NOMO-1 (cell line): ENCODE measurements around the gene PRADC1.
"Not testable (repeated sequence)": the region's sequence is repeated elsewhere in the genome, so short reads cannot be mapped to it uniquely, and the experiment has no call there.

Source experiments
- DNase-seq, 2 experiments: peaks; one replicate each; lab custom pipeline; 2025; ENCODE audit not compliant: unreplicated experiment in 2 of 2; lab: John Stamatoyannopoulos, UW

PRADC1 gene

DNA sequence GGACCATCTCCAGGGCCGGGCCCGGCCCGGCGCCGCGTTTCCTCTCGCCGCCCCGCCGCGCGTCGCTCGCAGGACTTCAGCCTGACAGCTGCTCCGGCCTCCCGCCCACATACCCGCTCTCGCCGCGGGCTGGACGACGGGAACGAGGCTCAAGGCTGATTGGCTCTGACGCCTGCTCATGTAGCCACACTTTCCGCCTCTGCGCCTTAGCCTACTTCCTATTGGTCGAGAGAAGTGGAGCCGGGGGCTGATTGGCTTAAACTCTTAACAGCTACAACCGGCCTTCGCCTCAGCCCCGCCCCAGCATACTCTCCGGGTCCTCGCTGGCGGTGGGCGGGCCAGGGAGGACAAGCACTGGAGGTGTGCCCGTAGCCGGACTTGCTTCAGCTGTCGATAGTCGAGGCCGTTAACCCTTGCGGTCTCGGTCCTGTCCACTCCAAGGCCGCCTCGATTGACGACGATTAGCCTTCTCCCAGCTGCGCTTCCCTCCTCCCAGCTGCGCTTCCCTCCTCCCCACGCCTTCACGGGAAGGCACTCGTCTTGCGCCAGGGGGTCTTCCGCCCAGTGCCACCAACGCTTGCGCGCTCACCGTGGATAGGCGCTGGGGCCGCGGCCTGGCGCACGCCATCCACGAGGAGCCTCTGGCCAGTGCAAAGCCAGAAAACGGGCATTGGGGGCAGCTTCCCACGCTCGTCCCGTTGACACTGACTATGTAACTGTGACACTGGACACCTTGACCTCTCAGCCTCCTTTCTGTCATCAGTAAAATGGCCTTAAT is at the start of gene PRADC1:
Gene PRADC1 (minus strand): TSS at position 86 of the 778 bp plus-strand sequence. CDS start 79 bp downstream, at position 7.
- peak; percentile 99 to 100 for DNase-seq

DNA sequence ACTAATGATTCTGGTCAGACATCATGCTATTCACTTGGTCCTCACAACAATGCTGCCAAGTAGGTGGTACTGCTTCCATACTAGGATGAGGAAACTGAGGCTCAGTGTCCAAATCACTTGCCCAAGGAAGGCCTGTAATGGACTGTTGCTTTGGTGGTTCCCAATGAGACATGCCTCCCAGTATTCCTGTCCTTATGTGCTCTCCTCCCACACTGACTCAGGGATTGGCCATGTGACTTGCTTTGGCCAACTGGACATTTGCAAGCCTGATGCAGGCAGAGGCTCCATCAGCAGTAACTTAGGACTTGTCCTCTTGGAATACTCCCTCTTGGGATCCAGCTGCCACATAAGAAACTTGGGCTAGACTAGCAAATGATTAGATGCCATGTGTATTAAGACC is 48.2 kb upstream of the PRADC1 start:
- no peak for DNase-seq

DNA sequence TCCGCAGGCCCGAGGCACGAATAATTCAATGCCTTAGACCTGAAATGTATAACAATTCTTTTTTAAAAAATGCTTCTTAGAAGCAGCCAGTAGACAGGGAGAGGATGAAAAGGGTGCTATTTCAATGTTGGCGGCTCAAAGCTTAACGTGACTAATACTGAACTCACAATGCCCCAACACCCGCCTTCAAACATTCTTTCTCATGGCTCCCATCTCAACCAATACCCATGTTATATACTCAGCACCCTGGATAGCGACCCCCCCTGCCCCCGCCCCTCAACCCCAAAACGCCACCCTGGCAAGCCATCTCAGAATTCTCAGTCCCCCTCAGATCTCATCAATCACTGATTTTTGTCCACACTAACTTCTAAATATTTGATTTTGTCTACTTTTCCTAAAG is 46.8 kb upstream of the PRADC1 start:
- DNase-seq, result no peak

DNA sequence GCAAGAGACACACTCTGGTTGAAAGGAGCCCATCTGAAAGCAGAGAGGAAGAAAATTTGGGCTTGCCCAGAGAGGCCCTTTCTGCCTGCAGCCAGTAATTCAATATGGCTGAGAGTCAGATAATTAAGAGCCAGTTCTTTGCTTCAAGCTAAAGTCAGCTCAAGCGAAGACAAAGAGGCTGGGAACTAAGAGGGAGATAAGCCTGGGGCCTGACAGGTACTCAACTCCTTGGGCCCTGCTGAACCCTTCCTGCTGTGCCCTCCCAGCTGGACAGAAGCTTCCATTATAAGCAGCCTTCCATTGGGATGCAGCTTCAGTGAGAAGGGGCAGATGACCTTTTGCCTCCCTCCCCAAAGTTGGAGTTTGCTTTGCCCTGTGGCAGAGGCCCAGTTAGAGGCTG is 39.2 kb upstream of the PRADC1 start:
- no peak for DNase-seq

DNA sequence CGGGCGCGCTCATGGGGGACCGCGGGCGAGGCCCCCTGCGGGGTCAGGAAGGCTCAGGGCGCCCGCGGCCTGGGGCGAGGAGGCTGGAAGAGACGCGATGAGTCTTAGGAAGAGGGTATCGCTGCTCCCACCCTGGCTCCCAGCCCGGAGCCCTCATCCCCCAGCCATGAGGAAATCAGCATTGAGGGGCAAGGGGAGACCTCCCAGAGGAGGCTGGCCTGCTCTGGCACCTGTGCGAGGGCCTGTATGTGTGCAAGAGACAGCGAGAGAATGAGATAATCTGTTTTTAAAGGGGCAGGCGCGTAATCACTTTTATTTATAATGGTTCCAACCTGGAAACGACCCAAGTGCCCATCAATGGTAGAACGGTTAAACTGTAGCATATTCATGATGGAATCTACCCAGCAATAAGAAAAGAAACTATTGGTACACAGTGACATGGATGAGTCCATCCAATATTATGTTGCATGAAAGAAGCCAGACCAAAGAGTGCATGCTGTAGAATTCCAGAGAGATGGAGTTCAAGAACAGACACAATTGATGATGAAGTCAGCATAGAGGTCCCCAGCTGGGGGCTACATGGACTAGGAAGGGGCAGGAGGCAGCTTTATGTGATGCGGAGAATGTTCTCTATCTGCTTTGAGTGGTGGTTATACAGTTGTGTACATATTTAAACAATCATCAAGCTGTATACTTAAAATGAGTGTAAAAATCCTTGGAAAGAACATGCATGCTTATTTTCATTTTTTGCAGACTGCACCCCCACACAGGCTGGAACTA is 36.8 kb upstream of the PRADC1 start:
- DNase-seq, result no peak

DNA sequence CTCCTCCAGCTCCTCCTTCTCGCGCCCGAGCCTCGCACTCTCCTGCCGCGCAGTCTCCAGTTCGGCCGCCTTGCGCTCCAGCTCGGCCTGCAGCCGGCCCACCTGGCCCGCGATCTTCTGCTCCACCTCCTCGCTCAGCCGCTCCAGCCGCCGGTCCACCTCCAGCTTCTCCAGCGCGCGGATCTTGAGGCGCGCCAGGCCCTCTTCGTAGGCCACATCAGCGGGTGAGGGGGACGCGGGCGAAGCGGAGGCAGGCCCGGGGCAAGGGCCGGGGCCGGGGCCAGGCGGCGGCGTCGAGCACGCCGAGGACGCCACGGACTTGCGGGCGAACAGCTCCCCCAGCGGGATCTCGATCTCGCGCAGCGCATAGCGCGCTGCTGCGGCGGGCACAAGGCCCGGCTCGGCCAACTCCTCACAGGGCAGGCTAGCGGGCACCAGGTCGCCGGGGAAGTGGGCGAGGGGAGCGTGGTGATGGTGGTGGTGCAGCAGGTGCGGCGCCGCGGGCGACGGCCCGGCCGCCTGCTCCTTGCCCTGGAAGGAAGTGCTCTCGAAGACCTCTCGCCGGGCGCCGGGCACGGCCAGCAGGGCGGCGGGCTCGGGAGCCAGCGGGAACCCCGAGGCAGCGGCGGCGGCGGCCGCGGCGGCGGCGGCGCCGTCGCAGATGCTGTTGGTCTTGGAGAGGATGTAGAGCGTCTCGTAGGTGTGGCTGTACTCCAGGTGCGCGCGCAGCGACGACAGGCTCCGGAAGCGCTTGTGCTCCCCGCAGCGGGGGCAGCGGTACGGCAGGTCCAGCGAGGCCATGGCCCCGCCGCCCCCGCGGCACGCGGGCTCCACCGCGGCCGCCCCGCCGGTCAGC is 36.0 kb upstream of the PRADC1 start:
- DNase-seq, result no peak

DNA sequence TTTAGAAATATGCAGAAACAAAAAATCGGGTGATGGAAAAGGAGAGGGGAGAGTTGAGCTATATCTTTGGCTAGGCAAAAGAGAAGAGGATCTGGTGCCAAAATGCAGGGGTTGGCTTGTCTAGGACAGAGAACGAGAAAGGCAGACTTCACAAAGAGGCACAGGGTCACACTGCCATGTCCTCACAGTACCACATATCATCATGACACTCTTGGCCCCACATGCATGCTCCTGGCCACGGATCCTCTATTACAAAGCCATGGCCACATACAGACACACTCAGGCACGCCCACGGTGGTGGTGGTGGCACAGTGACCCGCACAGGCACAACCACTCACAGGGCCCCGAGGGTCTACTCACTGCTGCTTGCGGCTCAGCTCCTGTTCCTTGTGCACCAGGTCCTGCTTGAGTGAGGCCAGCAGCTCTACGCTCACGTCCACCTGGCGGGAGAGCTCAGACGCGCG is 35.4 kb upstream of the PRADC1 start:
- DNase-seq, result no peak

DNA sequence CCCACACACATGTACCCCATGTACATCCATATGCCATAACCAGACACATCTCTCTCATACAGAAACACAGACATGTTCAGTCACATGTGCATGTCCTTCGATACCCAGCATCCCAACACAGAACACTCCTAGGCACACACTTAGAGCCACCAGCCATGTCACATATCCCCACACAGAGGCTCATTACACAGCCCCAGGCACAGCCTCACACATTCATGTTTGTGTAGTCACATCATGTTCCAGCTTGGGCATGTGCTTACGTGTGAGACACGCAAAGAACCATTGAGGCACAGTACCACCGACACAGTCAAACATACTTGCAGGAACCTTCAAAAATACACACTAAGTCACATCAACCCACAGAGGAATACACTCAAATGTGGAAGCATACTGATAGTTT is 34.0 kb upstream of the PRADC1 start:
- no peak for DNase-seq

DNA sequence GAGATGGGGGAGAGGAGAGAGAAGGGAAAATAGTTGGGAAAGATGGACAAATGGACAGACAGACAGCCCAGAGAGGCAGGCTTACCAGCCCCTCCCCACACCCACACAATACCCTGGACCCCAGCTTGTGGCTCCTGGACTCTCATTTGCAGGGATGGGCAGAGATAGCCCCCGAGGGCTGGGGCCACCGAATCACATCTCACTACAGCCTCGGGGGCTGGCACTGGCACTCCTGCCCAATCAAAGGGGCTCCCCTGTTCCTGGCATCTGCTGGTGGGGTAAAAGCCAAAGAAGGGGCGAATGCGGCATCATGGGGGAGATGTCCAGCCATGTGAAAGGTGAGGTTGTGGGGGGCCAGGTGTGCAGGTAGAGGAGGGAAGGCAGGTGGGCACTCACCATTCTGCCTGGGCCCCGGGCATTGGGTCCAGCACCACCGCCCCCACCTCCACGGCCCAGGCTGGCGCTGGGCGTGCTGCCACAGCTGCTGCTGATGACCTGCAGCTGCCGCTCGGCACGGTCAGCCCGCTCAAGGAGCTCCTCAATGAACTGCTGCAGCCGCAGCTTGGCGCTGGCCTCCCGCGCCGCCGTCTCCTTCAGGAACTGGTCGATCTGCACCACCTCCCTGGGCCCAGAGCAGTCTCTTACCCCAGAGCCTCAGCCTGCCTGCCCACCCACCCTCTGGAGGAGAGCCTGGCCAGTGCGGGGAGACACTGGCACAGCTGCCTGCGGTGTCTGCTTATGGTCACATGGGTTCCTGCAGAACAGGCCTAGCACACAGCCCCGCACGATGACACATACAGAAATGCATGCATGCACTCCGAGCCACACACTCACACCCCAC is 33.2 kb upstream of the PRADC1 start:
- no peak for DNase-seq

DNA sequence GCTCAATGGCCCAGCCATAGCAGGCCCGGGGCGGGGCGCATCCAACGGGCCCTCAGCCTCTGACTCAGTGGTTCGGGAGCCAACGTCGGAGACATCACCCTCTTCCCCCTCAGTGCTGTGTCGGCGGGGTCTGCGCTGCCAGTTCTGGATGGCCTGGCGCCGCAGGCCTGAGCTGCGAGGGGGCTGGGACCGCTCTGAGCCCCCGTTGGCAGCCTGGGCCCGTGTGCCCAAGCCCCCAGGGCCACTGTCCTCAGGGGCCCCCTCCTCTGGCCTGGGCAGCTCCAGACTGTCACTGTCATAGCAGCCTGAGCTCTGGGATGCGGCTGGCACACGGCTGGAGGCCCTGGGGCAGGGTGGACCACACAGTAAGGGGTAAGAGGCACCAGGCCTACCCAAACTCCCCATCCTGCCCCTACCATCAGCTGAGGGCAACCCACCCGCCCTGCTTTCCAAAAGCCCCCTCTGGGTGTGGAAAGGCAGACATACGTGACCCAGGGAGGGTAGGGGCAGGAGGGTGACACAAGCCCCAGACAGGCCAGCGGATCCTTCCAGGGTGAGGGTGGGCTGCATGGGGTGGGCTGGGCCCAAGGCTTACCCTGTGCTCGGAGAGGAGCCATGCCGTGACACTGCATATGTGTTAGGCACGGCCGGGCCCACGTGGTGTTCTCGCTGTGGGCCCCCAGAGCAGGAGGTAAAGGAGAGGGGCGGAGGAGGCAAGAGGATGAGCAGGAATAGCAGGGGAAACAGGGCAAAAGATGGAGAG is 32.4 kb upstream of the PRADC1 start:
- no peak for DNase-seq

DNA sequence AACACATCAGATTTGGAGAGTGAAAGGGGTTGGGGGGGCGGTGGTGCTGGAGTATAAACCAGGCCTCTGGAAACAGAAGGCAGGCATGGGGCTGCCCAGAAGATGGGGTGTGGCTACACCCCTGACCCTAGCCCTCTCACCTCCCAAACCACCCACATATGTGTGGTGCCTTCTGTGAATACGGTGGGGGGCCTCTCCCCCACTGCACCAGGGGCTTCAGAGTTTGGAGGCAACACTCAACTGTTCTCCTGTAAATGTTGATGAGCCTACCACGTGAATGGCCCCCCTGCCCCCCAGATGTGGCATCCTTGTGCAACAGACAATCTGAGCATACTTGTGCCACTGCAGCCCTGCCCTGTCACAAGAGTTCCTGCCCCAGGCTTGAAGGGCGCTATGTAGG is 31.7 kb upstream of the PRADC1 start:
- DNase-seq, result no peak

DNA sequence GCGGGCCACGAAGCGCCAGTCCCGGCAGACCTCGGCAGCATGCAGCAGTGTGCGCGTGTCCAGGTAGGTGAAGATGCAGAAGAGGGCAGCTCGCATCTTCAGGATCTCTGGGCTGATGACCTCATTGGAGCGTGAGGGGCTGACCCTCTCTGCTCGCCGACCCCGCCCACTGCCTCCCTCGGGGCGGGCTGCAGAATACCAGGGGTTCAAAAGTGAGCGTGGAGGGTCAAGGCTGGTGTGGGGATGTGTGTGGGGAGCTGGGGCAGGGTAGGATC is 31.2 kb upstream of the PRADC1 start:
- no peak for DNase-seq

DNA sequence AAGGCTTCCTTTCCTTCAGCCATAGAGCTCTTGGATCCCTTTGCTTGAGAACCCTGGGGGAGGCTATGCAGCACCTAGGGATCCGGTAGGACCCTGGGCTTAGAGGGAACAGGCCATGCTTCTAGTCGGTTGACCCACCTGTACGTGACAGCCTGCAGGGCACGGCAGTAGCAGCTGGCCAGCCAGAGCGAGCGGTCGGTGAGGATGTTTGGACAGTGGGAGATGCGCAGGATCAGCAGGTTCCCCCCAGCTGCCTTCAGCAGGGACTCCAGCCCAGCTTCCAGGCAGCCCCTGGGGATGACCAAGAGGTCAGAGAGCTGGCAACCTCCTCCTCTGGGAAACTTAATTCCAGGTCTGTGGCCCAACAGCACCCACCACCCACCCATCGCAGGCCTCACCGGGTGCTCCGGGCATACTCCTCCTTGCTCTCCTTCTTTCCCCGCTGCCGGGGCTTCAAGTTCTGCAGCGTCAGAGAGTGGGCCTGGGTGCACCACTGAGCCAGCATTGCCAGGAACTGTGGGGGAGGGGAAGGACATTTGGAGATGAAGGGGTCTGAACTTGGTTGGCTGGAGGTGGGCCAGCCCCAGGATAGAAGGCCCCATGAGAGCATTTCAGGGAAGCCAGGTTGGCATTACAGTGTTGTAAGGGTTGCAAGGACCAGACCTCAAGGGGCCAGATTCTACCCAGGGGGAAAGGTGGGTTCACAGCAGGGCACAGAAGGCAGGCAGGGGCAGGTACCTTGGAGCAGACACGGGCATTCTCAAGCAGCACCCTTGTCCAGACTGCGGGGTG is 30.7 kb upstream of the PRADC1 start:
- no peak for DNase-seq

DNA sequence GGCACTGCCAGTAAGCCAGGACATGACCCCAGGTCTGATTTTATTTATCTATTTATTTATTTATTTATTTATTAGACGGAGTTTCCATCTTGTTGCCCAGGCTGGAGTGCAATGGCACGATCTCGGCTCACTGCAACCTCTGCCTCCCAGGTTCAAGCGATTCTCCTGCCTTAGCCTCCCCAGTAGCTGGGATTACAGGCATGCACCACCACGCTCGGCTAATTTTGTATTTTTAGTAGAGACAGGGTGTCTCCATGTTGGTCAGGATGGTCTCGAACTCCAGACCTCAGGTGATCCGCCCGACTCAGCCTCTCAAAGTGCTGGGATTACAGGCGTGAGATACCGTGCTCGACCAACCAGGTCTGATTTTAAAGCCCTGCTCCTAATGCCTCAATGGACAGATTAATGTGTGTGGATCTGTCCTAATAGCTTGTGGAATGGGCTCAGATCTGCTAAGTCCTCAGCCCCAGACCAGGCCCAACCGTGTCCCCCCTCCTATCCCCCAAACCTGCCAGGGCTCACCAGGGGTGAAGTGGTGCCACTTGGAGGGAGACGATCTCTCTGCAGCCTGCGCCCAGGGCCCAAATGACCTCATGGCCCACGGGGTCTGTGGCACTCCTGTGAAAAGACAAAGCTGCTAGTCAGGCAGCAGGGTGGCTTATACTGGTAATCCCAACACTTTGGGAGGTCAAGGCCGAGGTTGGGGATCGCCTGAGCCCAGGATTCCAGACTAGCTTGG is 29.8 kb upstream of the PRADC1 start:
- DNase-seq, result not testable (repeated sequence)

DNA sequence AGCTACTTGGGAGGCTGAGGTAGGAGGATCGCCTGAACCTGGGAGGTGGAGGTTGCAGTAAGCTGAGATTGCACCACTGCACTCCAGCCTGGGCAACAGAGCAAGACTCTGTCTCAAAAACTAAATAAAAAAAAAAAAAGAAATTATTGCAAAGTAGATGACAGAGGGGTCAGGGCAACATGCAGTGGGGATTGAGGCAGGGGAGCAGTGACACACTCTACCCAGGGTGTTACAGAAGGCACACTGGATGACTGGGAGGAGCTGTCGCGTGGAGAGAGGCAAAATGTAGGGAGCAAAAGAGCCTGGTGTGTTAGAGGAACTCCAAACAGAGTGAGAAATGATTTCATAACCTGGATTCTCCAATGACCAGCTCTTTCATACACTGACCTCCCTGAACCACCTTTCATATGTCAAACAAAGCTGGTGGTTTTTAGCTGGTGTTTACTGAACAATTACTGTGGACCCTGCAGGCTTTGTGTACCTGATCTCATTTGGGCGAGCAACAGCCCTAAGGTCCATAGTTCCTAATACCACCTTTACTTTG is 29.1 kb upstream of the PRADC1 start:
- no peak for DNase-seq

DNA sequence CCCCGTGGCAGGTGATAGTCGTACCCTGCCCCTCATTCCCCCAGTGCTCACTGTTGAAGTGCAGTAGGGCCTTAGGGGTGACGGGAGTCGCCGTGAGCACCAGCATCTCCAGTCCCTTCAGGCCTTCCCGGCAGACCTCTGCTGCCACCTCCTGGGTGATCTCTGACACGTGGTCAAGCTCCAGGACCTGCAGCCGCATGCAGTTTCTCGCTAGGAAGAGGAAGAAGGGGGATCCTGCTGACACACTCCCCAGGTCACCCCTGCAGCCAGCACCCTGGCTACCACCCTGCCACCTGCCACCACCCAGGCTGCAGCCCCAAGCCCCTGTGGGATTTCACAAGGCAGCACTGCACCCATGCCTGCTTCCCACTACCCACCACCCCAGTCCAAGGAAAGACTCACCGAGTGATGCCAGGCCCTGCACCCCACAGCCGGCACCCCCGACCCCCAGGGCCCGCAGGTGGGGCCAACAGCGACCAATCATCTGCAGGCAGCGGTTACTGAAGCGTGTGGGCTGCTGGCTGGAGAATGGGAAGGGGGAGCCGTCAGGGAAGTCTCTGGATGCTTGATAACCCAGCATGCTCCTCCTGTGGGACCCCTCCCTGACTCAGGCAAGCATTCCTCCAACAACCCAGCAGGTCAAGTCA is 27.4 kb upstream of the PRADC1 start:
- DNase-seq, result peak in 1 of 2 experiments; percentile 1

DNA sequence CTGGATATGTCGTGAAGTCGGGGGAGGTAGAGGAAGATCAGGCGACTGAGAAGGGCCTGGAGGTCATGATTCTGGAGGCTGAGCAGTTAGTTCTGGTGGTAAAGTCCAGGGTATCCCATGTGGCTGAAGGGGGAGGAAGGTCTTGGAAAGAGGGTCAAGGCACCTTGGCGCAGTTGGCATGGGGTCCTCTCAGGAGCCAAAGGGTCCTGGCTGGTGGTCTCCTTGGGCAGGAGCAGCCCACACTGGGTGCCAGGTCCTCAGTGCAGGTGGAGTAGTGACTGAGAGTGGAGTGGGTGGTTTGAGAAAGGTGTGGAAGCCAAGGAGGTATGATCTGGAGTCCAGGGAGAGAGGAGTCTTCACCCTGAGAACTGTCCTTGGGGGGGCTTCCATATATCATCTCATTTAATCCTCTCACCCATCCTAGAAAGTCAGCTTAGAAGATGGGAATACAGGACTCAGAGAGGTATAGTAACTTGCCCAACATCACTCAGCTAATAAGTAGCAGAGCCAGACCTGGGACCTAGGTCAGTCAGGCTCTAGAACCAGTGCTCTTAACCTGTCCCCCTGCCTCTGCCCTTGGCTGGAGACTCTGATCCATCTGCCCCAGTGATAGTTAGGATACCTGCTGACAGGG is 26.8 kb upstream of the PRADC1 start:
- no peak for DNase-seq
